ENCODE data around the gene CNNM3.
"Not testable (repeated sequence)": the region's sequence is repeated elsewhere in the genome, so short reads cannot be mapped to it uniquely, and the experiment has no call there.

The CNNM3 gene

GRCh38 chr2:96860065-96861029 is 44.3 kb downstream of the CNNM3 start:
- peaks cover 2% of the 10 kb centered on the region for H3K27me3 Mint-ChIP-seq (ENCODE audit: low read depth, poor library complexity)
- peaks cover 36% of the 10 kb centered on the region for H3K4me1 Mint-ChIP-seq
- no peak overlapping the region for H3K4me3 Mint-ChIP-seq
- H3K27ac Mint-ChIP-seq, result peak overlapping the region; percentile 92
- TF ChIP-seq CTCF (IDR thresholded peaks at IDR 0.05), result no peak
- no peak for DNase-seq
- H3K36me3 Mint-ChIP-seq (ENCODE audit: low read depth), result peaks cover 23% of the 10 kb centered on the region
- no peaks in the 10 kb centered on the region for H3K9me3 Mint-ChIP-seq

- Mint-ChIP-seq H3K9me3 (no peaks in the 10 kb centered on the region), H3K4me3 (no peak overlapping the region), H3K36me3 (ENCODE audit: low read depth) (peaks cover 29% of the 10 kb centered on the region), H3K27me3 (ENCODE audit: low read depth, poor library complexity) (peaks cover 2% of the 10 kb centered on the region), H3K4me1 (peaks cover 41% of the 10 kb centered on the region), H3K27ac (no peak overlapping the region)
- no peak for DNase-seq
- no peak for TF ChIP-seq CTCF (IDR thresholded peaks at IDR 0.05)
Measured at GRCh38 chr2:96861074-96861473, 45.0 kb downstream of the CNNM3 start.

- peak overlapping the region; percentile 8 for H3K27ac Mint-ChIP-seq
- H3K9me3 Mint-ChIP-seq; H3K27me3 Mint-ChIP-seq (ENCODE audit: low read depth, poor library complexity); DNase-seq: not testable (repeated sequence)
- H3K4me3 Mint-ChIP-seq, result peak overlapping the region; percentile 33
- peaks cover 42% of the 10 kb centered on the region for H3K4me1 Mint-ChIP-seq
- H3K36me3 Mint-ChIP-seq (ENCODE audit: low read depth), result peaks cover 29% of the 10 kb centered on the region
Measured at GRCh38 chr2:96863056-96863455, 47.0 kb downstream of the CNNM3 start.

GRCh38 chr2:96863575-96864342 is 47.7 kb downstream of the CNNM3 start:
- no peaks in the 10 kb centered on the region for H3K27me3 Mint-ChIP-seq (ENCODE audit: low read depth, poor library complexity)
- no peak for TF ChIP-seq CTCF (IDR thresholded peaks at IDR 0.05)
- peaks cover 41% of the 10 kb centered on the region for H3K4me1 Mint-ChIP-seq
- no peak overlapping the region for H3K4me3 Mint-ChIP-seq
- no peaks in the 10 kb centered on the region for H3K9me3 Mint-ChIP-seq
- peaks cover 29% of the 10 kb centered on the region for H3K36me3 Mint-ChIP-seq (ENCODE audit: low read depth)
- no peak for DNase-seq
- no peak overlapping the region for H3K27ac Mint-ChIP-seq

- no peaks in the 10 kb centered on the region for H3K9me3 Mint-ChIP-seq
- no peaks in the 10 kb centered on the region for H3K27me3 Mint-ChIP-seq (ENCODE audit: low read depth, poor library complexity)
- H3K36me3 Mint-ChIP-seq (ENCODE audit: low read depth), result peaks cover 29% of the 10 kb centered on the region
- no peak for TF ChIP-seq CTCF (IDR thresholded peaks at IDR 0.05)
- H3K4me3 Mint-ChIP-seq, result no peak overlapping the region
- H3K27ac Mint-ChIP-seq, result no peak overlapping the region
- peaks cover 33% of the 10 kb centered on the region for H3K4me1 Mint-ChIP-seq
- DNase-seq, result no peak
Measured at GRCh38 chr2:96864343-96865091, 48.4 kb downstream of the CNNM3 start.

- no peaks in the 10 kb centered on the region for H3K27me3 Mint-ChIP-seq (ENCODE audit: low read depth, poor library complexity)
- H3K27ac Mint-ChIP-seq, result peak overlapping the region; percentile 71
Measured at GRCh38 chr2:96865654-96866053, 49.6 kb downstream of the CNNM3 start.

More at GRCh38 chr2:96865654-96866053, 49.6 kb downstream of the CNNM3 start:
- peaks cover 23% of the 10 kb centered on the region for H3K36me3 Mint-ChIP-seq (ENCODE audit: low read depth)
- peaks cover 27% of the 10 kb centered on the region for H3K4me1 Mint-ChIP-seq
- TF ChIP-seq CTCF (IDR thresholded peaks at IDR 0.05), result no peak
- DNase-seq, result no peak
- peak overlapping the region; percentile 34 for H3K4me3 Mint-ChIP-seq
- H3K9me3 Mint-ChIP-seq, result no peaks in the 10 kb centered on the region

All from nephron progenitor cell (in vitro differentiated cells).